Pons (tissue), 1 donor: ENCODE data around the gene SSR1.
"Not testable (repeated sequence)": the region's sequence is repeated elsewhere in the genome, so short reads cannot be mapped to it uniquely, and the experiment has no call there.

Experiments used
- DNase-seq: peaks from one replicate; pipeline ENCODE4 v3.0.0-alpha.2; 2016; ENCODE audit warnings: low spot score

Gene SSR1

DNA sequence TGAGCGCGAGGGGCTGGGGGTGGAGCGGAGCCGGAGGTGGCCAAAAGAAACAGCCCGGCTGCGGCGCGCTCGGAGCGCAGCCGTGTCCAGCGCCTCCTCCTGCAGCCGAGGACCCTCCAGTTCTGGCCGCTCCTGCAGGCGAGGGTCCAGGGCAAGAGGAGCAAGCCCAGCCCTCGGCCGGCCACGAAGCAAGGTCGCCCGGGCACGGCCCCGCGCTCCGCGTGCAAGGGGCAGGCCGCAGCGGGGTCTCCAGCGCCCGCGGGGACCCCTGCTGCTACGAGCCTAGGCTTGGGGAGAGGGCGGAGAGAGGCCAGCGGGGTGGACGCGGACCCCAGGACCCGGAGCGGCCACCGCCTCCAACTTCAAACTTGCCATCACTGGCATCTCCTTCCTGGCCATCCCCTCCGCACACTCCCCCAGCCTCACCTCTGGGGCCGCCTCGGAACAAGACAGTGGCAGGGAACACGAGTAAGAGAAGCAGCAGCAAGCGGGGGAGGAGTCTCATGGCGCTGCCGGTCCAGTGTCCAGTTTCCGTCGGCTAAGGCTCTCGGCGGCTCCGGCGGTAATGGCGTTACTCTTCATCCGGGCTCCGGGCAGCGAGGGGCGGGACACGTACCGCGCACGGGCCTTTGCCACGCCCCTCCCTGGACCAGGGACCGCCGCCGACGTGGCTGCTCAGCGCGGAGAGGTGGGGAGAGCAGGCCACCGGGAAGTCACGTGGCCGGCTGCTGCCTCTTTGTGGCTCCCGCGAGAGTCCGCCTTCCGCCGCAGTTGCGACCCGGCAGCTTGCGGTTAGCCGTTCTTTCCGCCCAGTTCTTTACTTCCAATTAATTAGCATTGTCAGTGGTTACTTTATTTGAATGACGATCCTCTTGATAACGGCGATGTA lies at the start of gene SSR1:
SSR1 (minus strand) TSS at position 584 of the 889 bp plus-strand sequence; CDS start at position 505, 79 bp downstream.
- DNase-seq = peak; percentile 95

DNA sequence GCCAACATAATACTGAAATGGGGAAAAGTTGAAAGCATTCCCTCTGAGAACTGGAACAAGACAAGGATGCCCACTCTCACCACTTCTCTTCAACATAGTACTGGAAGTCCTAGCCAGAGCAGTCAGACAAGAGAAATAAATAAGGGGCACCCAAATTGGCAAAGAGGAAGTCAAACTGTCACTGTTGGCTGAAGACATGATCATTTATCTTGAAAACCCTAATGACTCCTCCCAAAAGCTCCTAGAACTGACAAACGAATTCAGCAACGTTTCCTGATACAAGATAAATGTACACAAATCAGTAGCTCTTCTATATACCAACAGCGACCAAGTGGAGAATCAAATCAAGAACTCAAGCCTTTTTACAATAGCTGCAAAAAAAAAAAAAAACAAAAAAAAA lies 38.9 kb upstream of the SSR1 start:
- not testable (repeated sequence) for DNase-seq

DNA sequence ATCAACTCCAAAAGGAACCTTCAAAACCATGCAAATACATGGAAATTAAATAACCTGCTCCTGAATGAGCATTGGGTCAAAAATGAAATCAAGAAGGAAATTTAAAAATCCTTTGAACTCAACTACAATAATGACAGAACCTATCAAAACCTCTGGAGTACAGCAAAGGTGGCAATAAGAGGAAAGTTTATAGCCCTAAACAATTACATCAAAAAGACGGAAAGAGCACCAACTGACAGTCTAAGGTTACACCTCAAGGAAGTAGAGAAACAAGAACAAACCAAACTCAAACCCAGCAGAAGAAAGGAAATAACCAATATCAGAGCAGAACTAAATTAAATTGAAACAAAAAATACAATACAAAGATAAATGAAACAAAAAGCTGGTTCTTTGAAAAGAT lies 37.6 kb upstream of the SSR1 start:
- not testable (repeated sequence) for DNase-seq

DNA sequence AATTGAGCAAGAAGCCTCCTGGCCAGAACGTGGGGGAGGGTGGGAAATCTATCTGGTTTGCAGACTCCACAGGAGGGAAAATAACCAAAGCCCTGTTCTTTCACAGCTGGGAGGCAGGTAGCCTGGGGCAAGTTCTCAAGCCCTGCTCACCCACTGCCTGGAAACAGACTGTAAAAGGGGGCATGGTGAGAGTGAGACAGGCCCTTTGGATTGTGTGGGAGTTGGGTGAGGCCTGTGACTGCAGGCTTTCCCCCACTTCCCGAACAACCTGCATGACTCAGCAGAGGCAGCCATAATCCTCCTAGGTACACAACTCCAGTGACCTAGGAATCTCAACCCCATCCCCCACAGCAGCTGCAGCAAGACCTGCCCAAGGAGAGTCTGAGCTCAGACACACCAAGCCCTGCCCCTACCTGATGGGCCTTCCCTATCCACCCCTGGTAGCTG lies 34.6 kb upstream of the SSR1 start:
- DNase-seq = not testable (repeated sequence)

DNA sequence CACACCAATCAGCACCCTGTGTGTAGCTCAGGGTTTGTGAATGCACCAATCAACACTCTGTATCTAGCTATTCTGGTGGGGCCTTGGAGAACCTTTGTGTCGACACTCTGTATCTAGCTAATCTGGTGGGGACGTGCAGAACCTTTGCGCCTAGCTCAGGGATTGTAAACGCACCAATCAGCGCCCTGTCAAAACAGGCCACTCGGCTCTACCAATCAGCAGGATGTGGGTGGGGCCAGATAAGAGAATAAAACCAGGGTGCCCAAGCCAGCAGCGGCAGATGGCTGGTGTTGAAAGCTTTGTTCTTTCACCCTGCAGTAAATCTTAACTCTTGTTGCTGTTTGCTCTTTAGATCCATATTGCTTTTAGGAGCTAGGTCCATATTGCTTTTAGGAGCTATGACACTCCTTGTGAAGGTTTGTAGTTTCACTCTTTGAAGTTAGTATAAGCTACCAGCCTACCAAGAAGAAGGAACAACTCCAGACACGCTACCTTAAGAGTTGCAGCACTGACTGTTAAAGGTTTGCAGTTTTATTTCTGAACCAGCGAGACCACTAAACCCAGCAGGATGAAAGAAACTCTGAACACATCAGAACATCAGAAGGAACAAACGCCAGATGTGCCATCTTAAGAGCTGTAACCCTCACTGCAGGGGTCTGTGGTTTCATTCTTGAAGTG lies 31.9 kb upstream of the SSR1 start:
- not testable (repeated sequence) for DNase-seq

DNA sequence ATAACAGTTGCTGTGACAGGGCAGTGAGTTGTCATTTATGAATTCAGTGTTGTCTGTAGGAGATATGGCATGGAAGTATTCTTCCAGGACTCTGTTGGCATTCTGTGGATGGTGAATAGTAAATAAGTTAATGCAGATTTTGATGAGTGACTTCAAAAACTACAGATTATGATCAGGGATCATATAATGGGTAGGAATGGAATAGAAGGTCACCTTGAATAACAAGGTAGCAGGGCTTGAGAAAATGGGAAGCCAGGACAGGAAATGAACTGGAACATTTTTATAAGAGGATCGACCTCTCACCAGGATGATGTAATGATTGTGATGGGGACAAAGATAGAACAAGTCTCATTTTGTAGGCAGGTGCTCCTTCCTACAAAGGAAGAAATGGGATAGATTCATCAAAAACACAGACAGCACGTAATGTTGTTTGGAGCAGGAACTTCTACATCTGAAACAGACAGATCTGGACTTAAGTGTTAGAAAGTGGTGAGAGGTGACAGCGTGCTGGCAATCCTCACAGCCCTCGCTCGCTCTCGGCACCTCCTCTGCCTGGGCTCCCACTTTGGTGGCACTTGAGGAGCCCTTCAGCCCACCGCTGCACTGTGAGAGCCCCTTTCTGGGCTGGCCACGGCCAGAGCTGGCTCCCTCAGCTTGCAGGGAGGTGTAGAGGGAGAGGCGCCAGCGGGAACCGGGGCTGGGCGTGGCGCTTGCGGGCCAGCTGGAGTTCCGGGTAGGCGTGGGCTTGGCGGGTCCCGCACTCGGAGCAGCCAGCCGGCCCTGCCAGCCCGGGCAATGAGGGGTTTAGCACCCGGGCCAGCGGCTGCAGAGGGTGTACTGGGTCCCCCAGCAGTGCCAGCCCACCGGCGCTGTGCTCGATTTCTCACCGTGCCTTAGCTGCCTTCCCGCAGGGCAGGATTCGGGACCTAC lies 30.8 kb upstream of the SSR1 start:
- DNase-seq = no peak

DNA sequence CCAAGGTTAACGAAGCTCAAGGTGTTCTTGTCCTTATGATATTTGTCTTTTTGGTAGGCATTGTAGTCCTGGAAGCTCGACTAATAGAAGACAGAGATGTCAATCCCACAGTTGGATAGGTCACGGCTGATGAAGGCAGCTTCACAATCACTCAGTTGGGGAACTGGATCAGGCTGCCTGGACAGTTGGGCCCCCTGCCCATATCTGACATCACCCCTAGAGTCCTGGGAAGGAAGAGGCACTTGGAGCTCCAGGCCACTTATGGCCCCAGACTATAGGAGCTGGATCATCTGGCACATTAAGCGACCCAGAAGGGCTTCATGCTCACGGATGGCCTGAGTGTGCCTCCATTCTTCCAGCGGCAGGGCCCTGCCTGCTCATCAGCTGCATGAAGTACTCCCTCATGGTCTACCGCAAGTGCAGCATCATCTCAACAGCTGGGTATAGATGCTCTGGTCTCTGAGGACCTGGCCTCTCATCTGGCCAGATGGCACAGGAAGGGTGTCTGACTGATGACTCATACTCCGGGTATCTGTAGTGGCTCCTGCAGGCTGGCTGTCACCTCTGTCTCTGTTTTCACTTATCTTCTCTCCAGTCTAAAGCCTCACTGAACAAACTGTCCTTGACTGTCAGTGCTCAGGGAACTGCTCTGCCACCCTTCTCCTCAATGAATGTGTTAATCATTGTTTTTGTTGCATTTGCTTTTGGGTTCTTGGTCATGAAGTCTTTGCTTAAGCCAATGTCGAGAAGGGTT lies 29.2 kb upstream of the SSR1 start:
- no peak for DNase-seq

DNA sequence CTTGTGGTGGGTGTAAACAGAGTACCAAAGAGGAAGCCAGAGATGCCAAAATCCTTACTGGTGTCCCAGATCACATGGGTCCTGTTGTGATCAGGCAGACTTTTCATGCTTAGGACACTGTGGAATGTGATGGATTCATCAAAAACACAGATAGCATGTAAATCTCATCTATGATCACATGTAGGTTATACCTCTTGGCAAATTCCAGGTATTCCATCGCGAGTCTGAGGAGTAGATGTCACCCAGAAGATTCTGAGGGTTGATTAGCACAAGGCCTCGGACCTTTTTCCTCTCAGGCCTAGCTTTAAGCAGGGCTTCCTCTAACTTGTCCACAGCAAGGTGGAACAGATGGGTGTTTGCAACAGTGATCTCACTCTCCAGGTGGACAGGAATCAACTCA lies 28.3 kb upstream of the SSR1 start:
- no peak for DNase-seq

DNA sequence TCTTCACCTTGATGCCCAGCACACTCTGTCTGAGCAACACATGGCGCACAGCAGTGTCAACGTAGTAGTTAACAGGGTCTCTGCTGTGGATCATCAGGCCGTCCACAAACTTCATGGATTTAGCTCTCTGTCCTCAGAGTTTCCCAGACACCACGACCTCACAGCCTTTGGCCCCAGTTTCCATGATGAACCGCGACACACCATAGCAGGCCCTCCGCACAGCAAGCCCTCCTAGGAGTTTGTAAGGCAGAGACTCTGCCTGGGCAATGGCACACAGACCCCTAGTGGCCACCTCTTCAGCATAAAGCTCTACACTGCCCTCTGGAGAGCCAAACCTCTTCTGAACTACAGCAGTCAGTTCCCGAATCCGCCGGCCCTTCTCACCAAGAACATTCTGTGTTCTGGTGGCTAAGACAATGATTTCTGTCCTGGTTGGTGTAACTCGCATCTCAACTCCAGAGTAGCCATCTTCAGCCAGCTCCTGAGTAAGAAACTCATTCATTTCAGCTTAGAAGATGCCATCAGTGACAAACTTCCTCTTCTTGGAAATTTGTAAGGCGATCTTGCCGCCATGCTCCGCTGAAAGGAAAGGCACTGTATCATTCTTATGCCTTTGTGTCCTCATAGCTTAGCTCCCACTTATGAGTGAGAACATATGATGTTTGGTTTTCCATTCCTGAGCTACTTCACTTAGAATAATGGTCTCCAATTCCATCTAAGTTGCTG lies 26.2 kb upstream of the SSR1 start:
- DNase-seq = not testable (repeated sequence)

DNA sequence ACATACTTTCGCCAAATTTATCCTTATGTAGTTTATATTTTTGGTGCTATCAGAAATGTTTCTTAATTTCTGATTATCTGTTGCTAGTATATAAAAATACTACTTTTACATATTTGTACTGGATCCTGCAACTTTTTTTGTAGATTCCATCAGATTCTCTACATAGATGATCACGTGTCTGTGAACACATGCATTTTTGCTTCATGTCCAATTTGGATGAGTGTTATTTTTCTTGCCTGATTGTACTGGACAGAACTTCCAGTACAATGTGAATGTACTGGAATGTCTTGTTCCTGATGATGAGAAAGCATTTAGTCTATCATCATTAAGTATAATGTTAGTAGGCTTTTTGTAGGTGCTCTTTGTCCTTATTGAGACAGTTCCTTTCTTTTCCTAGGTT lies 25.0 kb upstream of the SSR1 start:
- DNase-seq = no peak

DNA sequence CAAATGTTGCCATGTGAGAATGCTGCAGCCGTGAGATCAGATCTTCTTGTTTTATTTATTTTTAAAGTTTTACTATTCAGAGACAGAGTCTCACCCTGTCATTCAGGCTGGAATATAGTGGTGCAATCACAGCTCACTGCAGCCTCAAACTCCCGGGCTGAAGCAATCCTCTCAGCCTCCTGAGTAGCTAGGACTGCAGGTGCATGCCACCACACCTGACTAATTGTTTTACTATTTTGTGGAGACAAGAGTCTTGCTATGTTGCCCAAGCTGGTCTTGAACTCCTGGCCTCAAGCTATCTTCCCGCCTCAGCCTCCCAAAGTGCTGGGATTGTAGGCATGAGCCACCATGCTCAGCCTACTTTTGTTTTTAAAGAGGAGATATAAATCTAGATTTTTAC lies 22.5 kb upstream of the SSR1 start:
- no peak for DNase-seq

DNA sequence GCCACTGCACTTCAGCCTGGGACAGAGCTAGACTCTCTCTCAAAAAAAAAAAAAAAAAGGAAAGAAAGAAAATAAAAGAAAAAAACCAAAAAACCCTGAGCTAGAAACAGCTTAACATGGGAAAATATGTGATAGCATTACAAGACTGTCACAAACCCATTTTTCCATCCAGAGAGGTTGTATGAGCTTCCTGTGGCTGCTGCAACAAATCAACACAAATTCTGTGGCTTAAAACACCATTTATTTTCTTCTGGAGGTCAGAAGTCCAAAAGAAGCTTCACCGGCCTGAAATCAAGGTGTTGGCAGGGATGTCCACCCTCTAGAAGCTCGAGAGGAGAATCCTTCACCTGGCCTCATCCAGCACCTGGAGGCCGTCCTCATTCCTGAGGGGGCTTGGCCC lies 21.7 kb upstream of the SSR1 start:
- no peak for DNase-seq

DNA sequence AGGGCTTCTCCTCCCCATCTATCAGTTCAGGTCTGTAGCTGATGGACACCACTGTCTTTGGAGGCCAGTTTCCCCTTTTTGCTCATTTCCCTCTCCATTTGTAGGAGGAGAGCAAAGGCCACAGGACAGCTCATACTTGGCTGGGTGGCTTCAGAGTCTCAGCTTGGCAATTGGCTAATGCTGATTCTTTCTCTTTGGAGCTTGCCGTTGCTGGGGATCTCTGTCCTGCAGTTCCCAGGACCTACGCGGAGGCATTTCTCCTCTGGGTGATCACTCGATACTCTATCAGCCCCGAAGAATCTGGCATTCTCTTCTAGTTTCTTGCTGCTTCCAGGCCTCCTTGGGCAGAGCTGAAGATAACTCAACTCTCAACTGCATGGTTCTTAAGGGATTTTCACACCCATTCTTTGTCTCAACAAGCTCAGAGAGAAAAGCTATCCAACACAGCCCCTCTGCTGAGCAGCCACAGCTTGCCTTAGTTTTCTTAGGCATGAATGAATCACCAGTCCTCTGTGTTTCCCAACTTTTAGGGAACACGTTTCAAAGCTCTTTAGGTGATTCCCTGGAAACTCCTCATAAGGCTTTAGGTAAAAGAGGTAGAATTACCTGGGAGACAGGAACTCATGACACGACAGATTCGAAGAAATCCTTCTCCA lies 19.2 kb upstream of the SSR1 start:
- DNase-seq = no peak

DNA sequence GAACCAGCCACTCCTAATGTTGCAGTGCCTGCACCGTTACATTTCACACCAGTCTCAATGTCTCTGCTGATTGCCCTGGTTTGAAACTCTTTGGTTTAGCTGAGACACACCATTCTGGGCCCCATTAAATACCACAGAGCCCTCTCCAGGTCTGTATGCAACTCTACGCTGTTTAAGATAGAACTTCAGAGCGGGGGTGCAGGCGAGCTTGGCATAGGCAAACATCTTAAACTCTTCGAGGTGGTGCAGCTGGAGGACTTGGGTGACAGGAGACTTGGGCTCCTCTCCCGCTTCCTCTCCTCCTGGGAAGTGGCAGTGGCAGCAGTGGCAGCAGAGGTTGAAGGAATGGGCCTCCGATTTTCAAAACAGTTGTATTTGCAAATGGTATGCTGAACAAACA lies 18.5 kb upstream of the SSR1 start:
- DNase-seq = no peak

DNA sequence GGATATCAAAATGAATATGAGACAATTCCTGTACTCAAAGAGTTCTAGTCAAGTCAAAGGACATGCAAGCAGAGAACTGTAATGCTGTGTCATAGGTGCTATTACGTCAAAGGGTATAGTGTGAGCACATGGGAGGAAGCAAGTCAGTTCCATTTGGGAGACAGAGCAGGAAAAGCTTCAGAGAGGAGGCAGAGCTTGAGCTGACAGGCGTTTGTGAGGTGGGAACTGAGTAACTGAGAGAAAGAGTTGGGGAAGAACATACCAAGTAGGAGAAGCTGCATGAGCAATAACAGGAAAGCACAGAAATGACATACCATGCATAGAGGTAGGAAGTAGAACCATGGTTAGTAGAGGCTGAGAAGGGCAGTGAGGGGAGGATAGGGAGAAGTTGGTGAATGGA lies 15.2 kb upstream of the SSR1 start:
- peak; percentile 25 for DNase-seq

DNA sequence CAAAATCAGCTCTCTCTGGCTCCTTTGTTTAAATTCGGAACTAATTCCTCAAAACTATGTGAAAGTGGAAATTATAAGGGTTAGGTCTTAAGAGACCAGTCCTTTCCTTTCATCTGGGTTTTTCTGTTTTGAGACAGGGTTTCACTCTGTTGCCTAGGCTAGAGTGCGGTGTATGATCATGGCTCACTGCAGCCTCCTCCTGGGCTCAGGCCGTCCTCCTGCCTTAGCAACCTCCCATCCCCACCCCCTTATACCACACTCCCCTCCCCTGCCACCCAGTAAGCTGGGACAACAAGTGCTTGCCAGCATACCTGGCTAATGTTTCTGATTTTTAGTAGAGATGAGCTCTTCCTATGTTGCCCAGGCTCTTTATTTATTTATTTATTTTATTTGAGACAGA lies 12.8 kb upstream of the SSR1 start:
- no peak for DNase-seq

DNA sequence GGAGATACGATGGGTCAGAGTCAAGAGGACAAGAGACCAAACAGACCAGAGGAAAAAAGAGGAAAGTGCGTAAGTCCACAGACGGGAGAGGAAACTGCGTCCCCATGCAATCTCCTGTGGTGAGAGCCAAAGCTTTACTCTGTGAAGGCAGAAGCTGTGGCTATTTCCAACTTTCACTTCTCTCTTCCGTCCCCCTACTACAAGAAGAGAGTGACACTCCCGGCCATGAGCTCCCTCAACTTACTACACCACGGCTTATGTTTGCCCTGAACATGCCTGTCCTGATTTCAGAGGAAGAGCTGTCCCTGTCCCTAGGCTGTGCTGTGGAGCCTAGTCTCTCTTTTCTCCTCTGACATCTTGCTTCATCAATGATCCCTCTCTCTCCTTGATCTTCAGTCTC lies 11.5 kb upstream of the SSR1 start:
- DNase-seq = peak; percentile 85

DNA sequence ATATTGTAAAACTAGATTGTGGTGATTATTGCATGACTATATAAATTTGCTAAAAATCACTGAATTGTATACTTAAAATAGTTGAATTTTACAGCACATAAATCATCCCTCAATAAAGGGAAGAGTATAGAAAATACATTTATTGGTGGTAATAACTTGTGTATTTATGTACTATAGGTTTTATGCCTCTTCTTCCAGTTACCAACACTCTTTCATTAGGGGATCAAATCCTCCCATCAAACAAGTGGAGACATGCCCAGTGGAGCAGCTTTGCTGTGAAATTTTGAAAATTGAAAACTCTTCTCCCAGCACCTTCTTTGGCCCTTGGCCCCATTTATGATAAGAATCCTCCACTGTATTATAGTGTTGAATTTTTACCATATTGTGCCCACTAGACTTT lies 10.1 kb upstream of the SSR1 start:
- no peak for DNase-seq

DNA sequence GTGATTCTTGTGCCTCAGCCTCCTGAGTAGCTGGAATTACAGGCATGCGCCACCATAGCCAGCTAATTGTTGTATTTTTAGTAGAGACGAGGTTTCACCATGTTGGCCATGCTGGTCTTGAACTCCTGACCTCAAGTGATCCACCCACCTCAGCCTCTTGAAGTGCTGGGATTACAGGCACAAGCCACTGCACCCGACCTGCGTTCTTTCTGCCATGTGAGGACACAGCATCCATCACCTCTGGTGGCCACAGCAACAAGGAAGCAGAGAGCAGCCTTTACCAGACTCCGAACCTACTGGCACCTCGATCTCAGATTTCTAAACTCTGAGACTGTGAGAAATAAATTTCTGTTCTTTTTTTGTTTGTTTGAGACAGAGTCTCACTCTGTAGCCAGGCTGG lies 8.9 kb upstream of the SSR1 start:
- not testable (repeated sequence) for DNase-seq

DNA sequence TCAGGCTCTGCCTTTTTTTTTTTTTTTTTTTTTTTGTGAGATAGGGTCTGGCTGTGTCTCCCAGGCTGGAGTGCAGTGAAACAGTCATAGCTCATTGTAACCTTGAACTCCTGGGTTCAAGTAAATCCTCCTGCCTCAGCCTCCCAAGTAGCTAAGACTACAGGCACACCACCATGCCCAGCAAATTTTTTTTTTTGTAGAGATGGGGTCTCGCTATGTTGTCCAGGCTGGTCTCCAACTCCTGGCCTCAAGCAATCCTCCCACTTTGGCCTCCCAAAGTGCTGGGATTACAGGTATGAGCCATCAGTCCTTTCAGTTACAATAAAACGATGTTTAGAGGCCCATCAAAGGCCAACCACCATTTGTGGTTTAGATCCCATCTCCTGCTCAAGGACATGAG lies 6.4 kb upstream of the SSR1 start:
- DNase-seq = not testable (repeated sequence)
